GM23338 (cell line): Measurements from ENCODE around the gene FGFR2. TPM values are rescaled to one million over a fixed set of nuclear protein-coding genes. Genes with fewer than 3 reads are reported as not detected.

Experiments used
- ATAC-seq: fragments of 200-7000 bp; cut with Tn5 transposase; 3 replicates; pipeline ENCODE4 v1.9.1; 2020
- DNase-seq: peaks from one replicate; pipeline ENCODE4 v3.0.0-alpha.2; 2015; ENCODE audit warnings: low spot score
- H2AFZ ChIP-seq: fragments of 200-600 bp; sonication (generic); 2 replicates; pipeline ENCODE4 v1.8.0; 2016; ENCODE audit warnings: antibody characterized with exemption, mild to moderate bottlenecking, moderate library complexity
- H3F3A ChIP-seq: fragments of 200-600 bp; sonication (generic); replicated peaks from 2 replicates; pipeline ENCODE4 v1.8.0; 2017; ENCODE audit warnings: antibody characterized with exemption, mixed run types, low read depth
- H3K27ac ChIP-seq: fragments of 200-600 bp; sonication (generic); 2 replicates; pipeline ENCODE4 v1.6.1; 2016; ENCODE audit warnings: low read depth
- H3K27me3 ChIP-seq: fragments of 200-600 bp; sonication (generic); 2 replicates; pipeline ENCODE4 v1.8.0; 2016; ENCODE audit warnings: mild to moderate bottlenecking, mixed run types, moderate library complexity; ENCODE audit not compliant: insufficient read depth
- H3K36me3 ChIP-seq: fragments of 200-600 bp; sonication (generic); 2 replicates; pipeline ENCODE4 v1.8.0; 2016; ENCODE audit warnings: mild to moderate bottlenecking; ENCODE audit not compliant: insufficient read depth
- H3K4me1 ChIP-seq: fragments of 200-600 bp; sonication (generic); 2 replicates; pipeline ENCODE4 v1.8.0; 2016; ENCODE audit warnings: mild to moderate bottlenecking, moderate library complexity; ENCODE audit not compliant: insufficient read depth
- H3K4me2 ChIP-seq: fragments of 200-600 bp; sonication (generic); 2 replicates; pipeline ENCODE4 v1.7.1; 2017; ENCODE audit warnings: mixed run types
- H3K4me3 ChIP-seq: fragments of 200-600 bp; sonication (generic); 2 replicates; pipeline ENCODE4 v1.6.1; 2016; ENCODE audit warnings: mixed run types
- H3K79me2 ChIP-seq: fragments of 200-600 bp; sonication (generic); replicated peaks from 2 replicates; pipeline ENCODE4 v1.8.0; 2017; ENCODE audit warnings: mild to moderate bottlenecking; ENCODE audit not compliant: insufficient read depth
- H3K9me2 ChIP-seq: fragments of 200-600 bp; sonication (generic); 2 replicates; pipeline ENCODE4 v1.8.0; 2017; ENCODE audit not compliant: insufficient read depth
- H4K20me1 ChIP-seq: fragments of 200-600 bp; sonication (generic); replicated peaks from 2 replicates; pipeline ENCODE4 v1.8.0; 2017; ENCODE audit warnings: mild to moderate bottlenecking; ENCODE audit not compliant: insufficient read depth
- H3K27ac Mint-ChIP-seq: 2 replicates; pipeline ENCODE4 v1.8.0; 2020; ENCODE audit warnings: inconsistent platforms, mild to moderate bottlenecking, moderate library complexity, mixed read lengths
- H3K27me3 Mint-ChIP-seq: 3 replicates; pipeline ENCODE4 v1.8.0; 2022; ENCODE audit warnings: low read depth, mild to moderate bottlenecking, moderate library complexity, mixed read lengths, inconsistent platforms; ENCODE audit not compliant: insufficient read depth, poor library complexity
- H3K36me3 Mint-ChIP-seq: 3 replicates; pipeline ENCODE4 v1.8.0; 2021; ENCODE audit warnings: low read depth, mild to moderate bottlenecking, inconsistent platforms, moderate library complexity, mixed read lengths
- H3K4me1 Mint-ChIP-seq: 3 replicates; pipeline ENCODE4 v1.8.0; 2020; ENCODE audit warnings: mild to moderate bottlenecking, inconsistent platforms, mixed read lengths
- H3K4me3 Mint-ChIP-seq: 3 replicates; pipeline ENCODE4 v1.8.0; 2021; ENCODE audit warnings: moderate library complexity, mild to moderate bottlenecking, inconsistent platforms, mixed read lengths
- H3K9me3 Mint-ChIP-seq: 3 replicates; pipeline ENCODE4 v1.8.0; 2020; ENCODE audit warnings: moderate library complexity, mild to moderate bottlenecking, inconsistent platforms, mixed read lengths
- CREB1 ChIP-seq: fragments of 250-450 bp; sonication (Bioruptor Pico); IDR thresholded peaks from 2 replicates; pipeline ENCODE4 v1.5.0; 2020; ENCODE audit warnings: low read depth, mild to moderate bottlenecking, moderate library complexity
- CTCF ChIP-seq, 2 experiments: fragments of 200-600 bp in 1 of 2; sonication (generic) in 1 of 2; conservative IDR thresholded peaks; 2 replicates each; pipeline versions ENCODE4 v1.5.1 to v1.6.1; 2016 to 2017; ENCODE audit warnings: antibody characterized with exemption in 2 of 2, low read depth in 2 of 2, mild to moderate bottlenecking in 2 of 2, moderate library complexity in 1 of 2
- EZH2 ChIP-seq: fragments of 200-600 bp; sonication (generic); IDR thresholded peaks from one replicate; pipeline ENCODE4 v1.8.0; 2017; ENCODE audit warnings: antibody characterized with exemption, mild to moderate bottlenecking, low read depth; ENCODE audit not compliant: unreplicated experiment
- STAT1 ChIP-seq: IDR thresholded peaks from one replicate; pipeline ENCODE4 v1.6.1; 2016; ENCODE audit warnings: antibody characterized with exemption; ENCODE audit not compliant: unreplicated experiment
- ZNF114 ChIP-seq: fragments of 250-450 bp; sonication (Bioruptor Pico); IDR thresholded peaks from 2 replicates; pipeline ENCODE4 v1.5.0; 2020; ENCODE audit warnings: mild to moderate bottlenecking, moderate library complexity
- ZNF331 ChIP-seq: fragments of 250-450 bp; sonication (Bioruptor Pico); IDR thresholded peaks from 2 replicates; pipeline ENCODE4 v1.5.0; 2020; ENCODE audit warnings: low read depth, mild to moderate bottlenecking, moderate library complexity
- polyA plus RNA-seq: library from polyadenylated mRNA; unstranded; fragments of >200 nt; fragmentation: Nextera tagmentation; extraction: Ambion mirVana; gene quantifications from 2 replicates; pipeline ENCODE4 v1.2.1, GENCODE V29; 2016
- total RNA-seq: library from RNA; depleted of rRNA; stranded (reverse); fragments of >200 nt; shearing (Covaris generic); gene quantifications from 2 replicates; pipeline ENCODE4 v1.2.3, GENCODE V29; 2014
- TF ChIP-seq, protein P1 (sequence below): IDR thresholded peaks from one replicate; pipeline ENCODE4 v1.6.1; 2018; ENCODE audit warnings: antibody characterized with exemption; ENCODE audit not compliant: unreplicated experiment

The FGFR2 gene
- total and polyA plus RNA-seq, 2 experiments from 2014 or later: 31.1 to 106 TPM

- H3F3A ChIP-seq: no peaks in the 10 kb centered on the region
- no peak overlapping the region for H3K4me3 ChIP-seq
- TF ChIP-seq CTCF (conservative IDR thresholded peaks at IDR 0.05; ENCODE audit: low read depth in 2 of 2) (no peak), ZNF331 (no peak), ZNF114 (CRISPR knock-in tag) (no peak), STAT1 (no peak), EZH2 (no peak)
- H3K9me3 Mint-ChIP-seq: no peaks in the 10 kb centered on the region
- no peak for DNase-seq
- no peak overlapping the region for H2AFZ ChIP-seq
- H3K4me2 ChIP-seq: no peak overlapping the region
- no peaks in the 10 kb centered on the region; the same call in 1 of the 2 replicates for H4K20me1 ChIP-seq
- H3K9me2 ChIP-seq: no peaks in the 10 kb centered on the region
- peaks cover 85% of the 10 kb centered on the region for H3K36me3 Mint-ChIP-seq
- H3K4me3 Mint-ChIP-seq: no peak overlapping the region
- H3K27me3 ChIP-seq: no peaks in the 10 kb centered on the region
- peaks cover 24% of the 10 kb centered on the region; the same call in 1 of the 2 replicates for H3K36me3 ChIP-seq
- H3K27me3 Mint-ChIP-seq: peaks cover 14% of the 10 kb centered on the region
- H3K27ac Mint-ChIP-seq: peak overlapping the region; percentile 91
- H3K79me2 ChIP-seq: peaks cover 81% of the 10 kb centered on the region
- no peak for ATAC-seq
- H3K4me1 Mint-ChIP-seq: peaks cover 53% of the 10 kb centered on the region
- H3K4me1 ChIP-seq: peaks cover 46% of the 10 kb centered on the region
- peak overlapping the region; percentile 79; the same call in 1 of the 2 replicates for H3K27ac ChIP-seq
Observed at GRCh38 chr10:121514141-121514865, 83.9 kb downstream of the FGFR2 start.

- Mint-ChIP-seq H3K4me1 (peaks cover 48% of the 10 kb centered on the region), H3K9me3 (no peaks in the 10 kb centered on the region), H3K27ac (peak overlapping the region; percentile 60; the same call in 1 of the 2 replicates), H3K36me3 (peaks cover 84% of the 10 kb centered on the region), H3K4me3 (no peak overlapping the region), H3K27me3 (peaks cover 12% of the 10 kb centered on the region)
- Histone ChIP-seq H3K4me1 (peaks cover 34% of the 10 kb centered on the region), H3K27ac (peak overlapping the region; percentile 62; the same call in 1 of the 2 replicates), H3K9me2 (no peaks in the 10 kb centered on the region), H3K36me3 (peaks cover 13% of the 10 kb centered on the region; the same call in 1 of the 2 replicates), H3K79me2 (peaks cover 73% of the 10 kb centered on the region), H3F3A (no peaks in the 10 kb centered on the region), H3K27me3 (no peaks in the 10 kb centered on the region), H4K20me1 (no peaks in the 10 kb centered on the region), H3K4me2 (no peak overlapping the region), H3K4me3 (no peak overlapping the region), H2AFZ (no peak overlapping the region)
- TF ChIP-seq ZNF331 (no peak), CREB1 (CRISPR knock-in tag) (no peak)
- TF ChIP-seq, protein P1, sequence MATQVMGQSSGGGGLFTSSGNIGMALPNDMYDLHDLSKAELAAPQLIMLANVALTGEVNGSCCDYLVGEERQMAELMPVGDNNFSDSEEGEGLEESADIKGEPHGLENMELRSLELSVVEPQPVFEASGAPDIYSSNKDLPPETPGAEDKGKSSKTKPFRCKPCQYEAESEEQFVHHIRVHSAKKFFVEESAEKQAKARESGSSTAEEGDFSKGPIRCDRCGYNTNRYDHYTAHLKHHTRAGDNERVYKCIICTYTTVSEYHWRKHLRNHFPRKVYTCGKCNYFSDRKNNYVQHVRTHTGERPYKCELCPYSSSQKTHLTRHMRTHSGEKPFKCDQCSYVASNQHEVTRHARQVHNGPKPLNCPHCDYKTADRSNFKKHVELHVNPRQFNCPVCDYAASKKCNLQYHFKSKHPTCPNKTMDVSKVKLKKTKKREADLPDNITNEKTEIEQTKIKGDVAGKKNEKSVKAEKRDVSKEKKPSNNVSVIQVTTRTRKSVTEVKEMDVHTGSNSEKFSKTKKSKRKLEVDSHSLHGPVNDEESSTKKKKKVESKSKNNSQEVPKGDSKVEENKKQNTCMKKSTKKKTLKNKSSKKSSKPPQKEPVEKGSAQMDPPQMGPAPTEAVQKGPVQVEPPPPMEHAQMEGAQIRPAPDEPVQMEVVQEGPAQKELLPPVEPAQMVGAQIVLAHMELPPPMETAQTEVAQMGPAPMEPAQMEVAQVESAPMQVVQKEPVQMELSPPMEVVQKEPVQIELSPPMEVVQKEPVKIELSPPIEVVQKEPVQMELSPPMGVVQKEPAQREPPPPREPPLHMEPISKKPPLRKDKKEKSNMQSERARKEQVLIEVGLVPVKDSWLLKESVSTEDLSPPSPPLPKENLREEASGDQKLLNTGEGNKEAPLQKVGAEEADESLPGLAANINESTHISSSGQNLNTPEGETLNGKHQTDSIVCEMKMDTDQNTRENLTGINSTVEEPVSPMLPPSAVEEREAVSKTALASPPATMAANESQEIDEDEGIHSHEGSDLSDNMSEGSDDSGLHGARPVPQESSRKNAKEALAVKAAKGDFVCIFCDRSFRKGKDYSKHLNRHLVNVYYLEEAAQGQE: no peak
- DNase-seq: no peak
- peak; percentile 30; the same call in 2 of the 3 replicates for ATAC-seq
Observed at GRCh38 chr10:121511943-121512342, 86.3 kb downstream of the FGFR2 start.
